H9 (cell line): ENCODE measurements around the gene KAT7. TPM values are rescaled to one million over a fixed set of nuclear protein-coding genes. Genes with fewer than 3 reads are reported as not detected.
A peak's percentile ranks its signal among the peaks of the same experiment; 100 is the strongest.

Experiments
- DNase-seq: peaks from one replicate; pipeline ENCODE4 v3.0.0-alpha.2; 2017
- H2AFZ ChIP-seq: one replicate; pipeline ENCODE4 v1.6.1; 2013; ENCODE audit warnings: mild to moderate bottlenecking, low read length, control low read depth, moderate library complexity
- H2AK5ac ChIP-seq: 2 replicates; pipeline ENCODE4 v1.6.1; 2013; ENCODE audit warnings: low read length, control low read depth, mixed read lengths; ENCODE audit not compliant: insufficient read length
- H2BK120ac ChIP-seq: one replicate; pipeline ENCODE4 v1.6.1; 2013; ENCODE audit warnings: low read depth, mild to moderate bottlenecking, low read length, control low read depth, inconsistent platforms; ENCODE audit not compliant: poor library complexity, severe bottlenecking
- H2BK12ac ChIP-seq: 2 replicates; pipeline ENCODE4 v1.6.1; 2013; ENCODE audit warnings: low read length, control low read depth, mixed read lengths, low read depth; ENCODE audit not compliant: insufficient read length
- H2BK15ac ChIP-seq: 2 replicates; pipeline ENCODE4 v1.6.1; 2013; ENCODE audit warnings: low read depth, low read length, control low read depth
- H2BK20ac ChIP-seq: one replicate; pipeline ENCODE4 v1.6.1; 2013; ENCODE audit warnings: low read depth, mild to moderate bottlenecking, low read length, control low read depth, inconsistent platforms; ENCODE audit not compliant: poor library complexity, severe bottlenecking
- H2BK5ac ChIP-seq: 2 replicates; pipeline ENCODE4 v1.6.1; 2013; ENCODE audit warnings: low read length, control low read depth, mixed read lengths; ENCODE audit not compliant: insufficient read length
- H3K14ac ChIP-seq: 2 replicates; pipeline ENCODE4 v1.6.1; 2013; ENCODE audit warnings: low read length, control low read depth; ENCODE audit not compliant: insufficient read depth
- H3K18ac ChIP-seq: 2 replicates; pipeline ENCODE4 v1.6.1; 2013; ENCODE audit warnings: low read depth, mild to moderate bottlenecking, mixed read lengths, low read length, control low read depth; ENCODE audit not compliant: insufficient read length
- H3K23ac ChIP-seq: 2 replicates; pipeline ENCODE4 v1.6.1; 2013; ENCODE audit warnings: low read length, control low read depth, mixed read lengths, low read depth; ENCODE audit not compliant: insufficient read length
- H3K23me2 ChIP-seq: 2 replicates; pipeline ENCODE4 v1.6.1; 2013; ENCODE audit warnings: low read depth, mild to moderate bottlenecking, mixed read lengths, low read length, control low read depth; ENCODE audit not compliant: insufficient read length, poor library complexity, severe bottlenecking
- H3K27ac ChIP-seq: 2 replicates; pipeline ENCODE4 v1.5.1; 2013; ENCODE audit warnings: low read length, control low read depth, mixed read lengths, low read depth; ENCODE audit not compliant: insufficient read length
- H3K27me3 ChIP-seq: 2 replicates; pipeline ENCODE4 v1.6.1; 2013; ENCODE audit warnings: low read length, control low read depth, inconsistent platforms; ENCODE audit not compliant: insufficient read depth
- H3K4ac ChIP-seq: 2 replicates; pipeline ENCODE4 v1.6.1; 2013; ENCODE audit warnings: low read depth, mild to moderate bottlenecking, control low read depth, inconsistent platforms, low read length, moderate library complexity
- H3K4me1 ChIP-seq: 2 replicates; pipeline ENCODE4 v1.6.1; 2013; ENCODE audit warnings: low read length, control low read depth, inconsistent platforms; ENCODE audit not compliant: insufficient read depth
- H3K4me2 ChIP-seq: 2 replicates; pipeline ENCODE4 v1.6.1; 2013; ENCODE audit warnings: low read length, control low read depth, mixed read lengths; ENCODE audit not compliant: insufficient read length, insufficient read depth
- H3K56ac ChIP-seq: 2 replicates; pipeline ENCODE4 v1.6.1; 2013; ENCODE audit warnings: low read depth, mild to moderate bottlenecking, mixed read lengths, low read length, control low read depth; ENCODE audit not compliant: insufficient read length
- H3K79me1 ChIP-seq: 2 replicates; pipeline ENCODE4 v1.6.1; 2013; ENCODE audit warnings: low read depth, mild to moderate bottlenecking, moderate library complexity, low read length, control low read depth, inconsistent platforms; ENCODE audit not compliant: insufficient read depth, poor library complexity, severe bottlenecking
- H3K79me2 ChIP-seq: 2 replicates; pipeline ENCODE4 v1.6.1; 2013; ENCODE audit warnings: low read length, control low read depth, inconsistent platforms; ENCODE audit not compliant: insufficient read depth
- H3K9ac ChIP-seq: 2 replicates; pipeline ENCODE4 v1.6.1; 2013; ENCODE audit warnings: low read length, control low read depth, mixed read lengths; ENCODE audit not compliant: insufficient read length; ENCODE audit errors: extremely low read depth
- H3K9me3 ChIP-seq: one replicate; pipeline ENCODE4 v1.6.1; 2013; ENCODE audit warnings: low read depth, low read length, inconsistent platforms; ENCODE audit not compliant: control insufficient read depth
- H3T11ph ChIP-seq: one replicate; pipeline ENCODE4 v1.6.1; 2013; ENCODE audit warnings: mild to moderate bottlenecking, low read length, control low read depth, inconsistent platforms
- H4K20me1 ChIP-seq: one replicate; pipeline ENCODE4 v1.6.1; 2013; ENCODE audit not compliant: control insufficient read depth, insufficient read length, insufficient read depth
- H4K5ac ChIP-seq: 2 replicates; pipeline ENCODE4 v1.6.1; 2013; ENCODE audit warnings: low read depth, mild to moderate bottlenecking, mixed read lengths, low read length, control low read depth; ENCODE audit not compliant: insufficient read length
- H4K8ac ChIP-seq: replicated peaks from 2 replicates; pipeline ENCODE4 v1.6.1; 2013; ENCODE audit warnings: low read length, control low read depth, mixed read lengths, low read depth; ENCODE audit not compliant: insufficient read length
- H4K91ac ChIP-seq: 2 replicates; pipeline ENCODE4 v1.6.1; 2013; ENCODE audit warnings: low read depth, mild to moderate bottlenecking, moderate library complexity, mixed read lengths, low read length, control low read depth; ENCODE audit not compliant: insufficient read length
- H3K27ac Mint-ChIP-seq, 3 experiments: 2 replicates in 2 of 3; 3 replicates in 1 of 3; pipeline ENCODE4 v1.8.0; 2020 to 2021; ENCODE audit warnings: mixed read lengths in 3 of 3, mild to moderate bottlenecking in 1 of 3, moderate library complexity in 1 of 3
- H3K27me3 Mint-ChIP-seq: 2 replicates; pipeline ENCODE4 v1.8.0; 2021; ENCODE audit warnings: low read depth, mild to moderate bottlenecking, moderate library complexity, mixed read lengths
- H3K36me3 Mint-ChIP-seq, 3 experiments: 2 replicates in 2 of 3; 3 replicates in 1 of 3; pipeline ENCODE4 v1.8.0; 2020 to 2021; ENCODE audit warnings: low read depth in 3 of 3, mixed read lengths in 3 of 3; ENCODE audit not compliant: insufficient read depth in 1 of 3
- H3K4me1 Mint-ChIP-seq, 2 experiments: 2 replicates each; pipeline ENCODE4 v1.8.0; 2020; ENCODE audit warnings: mixed read lengths in 2 of 2
- H3K4me3 Mint-ChIP-seq, 2 experiments: 2 replicates in 1 of 2; 3 replicates in 1 of 2; pipeline ENCODE4 v1.8.0; 2020 to 2021; ENCODE audit warnings: mild to moderate bottlenecking in 2 of 2, mixed read lengths in 2 of 2, moderate library complexity in 1 of 2
- H3K9me3 Mint-ChIP-seq, 2 experiments: 2 replicates in 1 of 2; 3 replicates in 1 of 2; pipeline ENCODE4 v1.8.0; 2020; ENCODE audit warnings: mild to moderate bottlenecking in 2 of 2, mixed read lengths in 2 of 2, moderate library complexity in 1 of 2
- WGBS: extraction: QIAGEN DNeasy Blood & Tissue Kit; methylation state at CpG from one replicate; pipeline ENCODE4 v1.1.7; 2013; ENCODE audit warnings: missing lambda C conversion rate, low lambda C conversion rate, mixed read lengths; ENCODE audit not compliant: insufficient read length; ENCODE audit errors: extremely low coverage; 5-methylcytosine and 5-hydroxymethylcytosine counted together
- total RNA-seq: library from RNA; stranded (reverse); gene quantifications from 2 replicates; pipeline ENCODE4 v1.2.1, GENCODE V29; 2021
- TF ChIP-seq, protein P1 (sequence below): fragments of 200-600 bp; sonication (generic); conservative IDR thresholded peaks from 3 replicates; pipeline ENCODE4 v1.8.0; 2021; ENCODE audit warnings: antibody characterized with exemption, mild to moderate bottlenecking

KAT7 gene
- total RNA-seq, 1 experiment from 2014 or later, result 93.1 TPM

DNA sequence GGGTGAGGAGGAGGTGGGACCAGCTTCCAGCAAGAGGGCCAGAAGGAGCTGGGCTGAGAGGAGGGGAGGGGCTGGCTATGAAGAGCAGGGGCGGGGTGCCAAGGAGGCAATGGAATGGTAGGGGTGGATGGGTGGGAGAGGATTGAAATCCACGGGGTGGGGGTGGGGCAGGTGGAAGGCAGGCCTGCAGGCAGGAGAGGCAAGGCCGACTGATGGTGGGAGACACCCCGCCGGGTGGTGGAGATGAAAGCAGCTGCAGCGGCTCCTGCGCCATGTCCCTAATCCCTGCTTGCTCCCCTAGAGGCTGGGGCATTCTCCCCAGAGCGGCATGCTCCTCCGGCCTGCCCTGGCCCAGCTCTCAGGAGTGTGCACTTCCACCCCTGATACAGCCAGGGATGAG, 87.2 kb downstream of the KAT7 start:
- Histone ChIP-seq H2BK5ac (no peak overlapping the region), H3K9me3 (no peaks in the 10 kb centered on the region), H3K14ac (no peak overlapping the region), H3K79me2 (no peaks in the 10 kb centered on the region), H3K4me2 (no peak overlapping the region), H3K4me1 (no peaks in the 10 kb centered on the region; the same call in 1 of the 2 replicates), H3T11ph (no peak overlapping the region), H4K8ac (no peak overlapping the region), H2BK20ac (no peak overlapping the region), H2BK12ac (no peak overlapping the region), H3K79me1 (no peaks in the 10 kb centered on the region), H3K4ac (no peak overlapping the region), H2BK15ac (no peak overlapping the region), H2BK120ac (no peak overlapping the region), H3K27me3 (no peaks in the 10 kb centered on the region; the same call in 1 of the 2 replicates), H4K5ac (no peak overlapping the region), H3K9ac (no peak overlapping the region), H2AK5ac (no peak overlapping the region), H2AFZ (no peak overlapping the region), H4K20me1 (peaks cover 6% of the 10 kb centered on the region), H3K23me2 (peaks cover 6% of the 10 kb centered on the region), H3K56ac (no peak overlapping the region), H3K27ac (no peak overlapping the region), H4K91ac (no peak overlapping the region), H3K23ac (no peak overlapping the region), H3K18ac (no peak overlapping the region)
- TF ChIP-seq, protein P1, sequence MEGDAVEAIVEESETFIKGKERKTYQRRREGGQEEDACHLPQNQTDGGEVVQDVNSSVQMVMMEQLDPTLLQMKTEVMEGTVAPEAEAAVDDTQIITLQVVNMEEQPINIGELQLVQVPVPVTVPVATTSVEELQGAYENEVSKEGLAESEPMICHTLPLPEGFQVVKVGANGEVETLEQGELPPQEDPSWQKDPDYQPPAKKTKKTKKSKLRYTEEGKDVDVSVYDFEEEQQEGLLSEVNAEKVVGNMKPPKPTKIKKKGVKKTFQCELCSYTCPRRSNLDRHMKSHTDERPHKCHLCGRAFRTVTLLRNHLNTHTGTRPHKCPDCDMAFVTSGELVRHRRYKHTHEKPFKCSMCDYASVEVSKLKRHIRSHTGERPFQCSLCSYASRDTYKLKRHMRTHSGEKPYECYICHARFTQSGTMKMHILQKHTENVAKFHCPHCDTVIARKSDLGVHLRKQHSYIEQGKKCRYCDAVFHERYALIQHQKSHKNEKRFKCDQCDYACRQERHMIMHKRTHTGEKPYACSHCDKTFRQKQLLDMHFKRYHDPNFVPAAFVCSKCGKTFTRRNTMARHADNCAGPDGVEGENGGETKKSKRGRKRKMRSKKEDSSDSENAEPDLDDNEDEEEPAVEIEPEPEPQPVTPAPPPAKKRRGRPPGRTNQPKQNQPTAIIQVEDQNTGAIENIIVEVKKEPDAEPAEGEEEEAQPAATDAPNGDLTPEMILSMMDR, result peak; percentile 45
- H3K36me3 Mint-ChIP-seq, result no peaks in the 10 kb centered on the region
- no CpG with 5 or more reads among the region's 9 CpGs for WGBS
- no peak overlapping the region for H3K4me3 Mint-ChIP-seq
- H3K9me3 Mint-ChIP-seq, result no peaks in the 10 kb centered on the region
- DNase-seq, result peak; percentile 72
- peaks cover 34 to 50% of the 10 kb centered on the region in 2 experiments for H3K4me1 Mint-ChIP-seq
- H3K27ac Mint-ChIP-seq, result no peak overlapping the region
- peaks cover 23% of the 10 kb centered on the region for H3K27me3 Mint-ChIP-seq
